Fibroblast of skin of abdomen (primary cell): ENCODE measurements around the gene CRYAB. TPM values are rescaled to one million over a fixed set of nuclear protein-coding genes. Genes with fewer than 3 reads are reported as not detected.

Experiments used
- DNase-seq: peaks from one replicate; pipeline ENCODE4 v3.0.0-alpha.2; 2013
- polyA plus RNA-seq, 2 experiments: library from polyadenylated mRNA; unstranded; fragments of 120-200 nt; gene quantifications; one replicate each; pipeline ENCODE4 v1.2.1, GENCODE V29; 2013; ENCODE audit not compliant: insufficient read length in 2 of 2

The CRYAB gene
- 28.1 TPM for polyA plus RNA-seq (2013, experiment 1 of 2; ENCODE audit: insufficient read length)
- polyA plus RNA-seq (2013, experiment 2 of 2; ENCODE audit: insufficient read length), result 30.9 TPM

DNA sequence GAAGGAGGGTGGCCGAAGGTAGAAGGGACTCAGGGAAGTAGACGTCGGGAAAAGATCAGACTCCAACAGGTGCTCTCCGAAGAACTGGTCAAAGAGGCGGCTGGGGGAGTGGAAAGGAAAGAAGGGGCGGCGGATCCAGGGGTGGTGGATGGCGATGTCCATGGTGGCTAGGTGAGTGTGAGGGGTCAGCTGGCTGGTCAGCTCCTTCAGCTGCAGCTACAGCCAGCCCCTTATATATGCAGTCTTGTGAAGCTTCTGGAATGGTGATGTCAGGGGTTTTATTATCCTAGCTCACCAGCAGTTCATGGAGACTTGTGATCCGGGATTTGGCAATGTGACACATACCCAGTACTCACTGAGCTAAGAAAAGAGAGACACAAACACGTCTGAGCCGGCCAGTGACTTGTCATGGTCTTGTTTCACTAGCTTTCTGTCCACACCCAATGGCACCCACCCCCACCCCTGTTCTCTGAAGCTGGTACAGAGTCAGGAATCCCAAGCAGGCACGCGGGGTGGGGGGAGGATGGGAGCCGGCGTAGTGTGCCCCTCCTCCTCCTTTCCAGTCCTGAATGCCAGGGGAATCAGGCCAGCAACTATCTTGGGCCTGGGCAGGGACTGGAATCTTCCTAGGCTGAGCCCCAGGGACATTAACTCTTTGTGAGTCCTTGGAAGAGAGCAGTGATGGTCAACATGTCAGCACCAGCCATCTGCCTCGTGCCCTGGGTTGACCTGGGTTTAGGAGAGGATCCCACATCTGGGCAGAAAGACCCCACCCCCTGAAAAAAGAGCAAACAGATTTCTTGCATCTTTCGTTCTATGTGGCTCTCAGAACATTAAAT is at the start of gene CRYAB:
Gene CRYAB, minus strand, starts transcription at position 208 of the 839 bp plus-strand sequence. Its CDS starts 46 bp downstream, at position 162.
- peak; percentile 81 for DNase-seq

- DNase-seq, result no peak
Measured at GRCh38 chr11:111960916-111961315, 49.3 kb upstream of the CRYAB start.

DNA sequence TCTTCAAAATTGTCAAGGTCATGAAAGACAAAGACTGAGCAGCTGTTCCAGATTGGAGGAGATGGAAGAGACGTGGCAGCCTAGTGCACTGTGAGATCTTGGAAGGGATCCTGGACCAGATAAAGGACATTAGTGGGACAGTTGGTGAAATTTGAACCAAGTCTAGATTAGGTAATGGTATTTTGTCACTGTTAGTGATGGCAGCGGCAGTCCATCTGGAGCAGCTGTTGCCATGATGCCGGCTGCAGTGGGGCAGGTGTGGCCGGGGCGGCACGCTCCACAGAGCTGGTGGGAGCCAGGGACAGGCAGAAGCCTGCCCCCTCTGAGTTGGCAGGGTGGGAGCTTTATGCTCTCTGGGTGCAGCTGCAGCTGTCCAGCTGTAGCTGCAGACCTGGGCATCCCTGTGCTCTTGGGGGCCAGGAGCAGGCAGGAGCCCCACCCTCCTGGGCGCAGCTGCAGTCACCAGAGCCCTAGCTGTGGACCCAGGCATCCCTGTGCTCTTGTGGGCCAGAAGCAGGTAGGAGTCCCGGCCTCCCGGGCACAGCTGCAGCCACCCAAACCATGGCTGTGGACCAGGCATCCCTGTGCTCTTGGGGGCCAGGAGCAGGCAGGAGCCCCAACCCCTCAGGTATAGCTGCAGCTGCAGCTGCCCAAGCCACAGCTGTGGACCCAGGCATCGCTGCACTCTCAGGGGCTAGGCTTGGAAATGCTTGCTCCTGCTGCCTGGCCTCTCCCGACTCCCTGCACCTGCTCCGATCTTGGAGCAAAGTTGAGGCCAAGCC is 46.3 kb upstream of the CRYAB start:
- no peak for DNase-seq

- DNase-seq, result no peak
Measured at GRCh38 chr11:111954154-111954553, 42.6 kb upstream of the CRYAB start.

GRCh38 chr11:111951565-111951964 is 40.0 kb upstream of the CRYAB start:
- no peak for DNase-seq

DNA sequence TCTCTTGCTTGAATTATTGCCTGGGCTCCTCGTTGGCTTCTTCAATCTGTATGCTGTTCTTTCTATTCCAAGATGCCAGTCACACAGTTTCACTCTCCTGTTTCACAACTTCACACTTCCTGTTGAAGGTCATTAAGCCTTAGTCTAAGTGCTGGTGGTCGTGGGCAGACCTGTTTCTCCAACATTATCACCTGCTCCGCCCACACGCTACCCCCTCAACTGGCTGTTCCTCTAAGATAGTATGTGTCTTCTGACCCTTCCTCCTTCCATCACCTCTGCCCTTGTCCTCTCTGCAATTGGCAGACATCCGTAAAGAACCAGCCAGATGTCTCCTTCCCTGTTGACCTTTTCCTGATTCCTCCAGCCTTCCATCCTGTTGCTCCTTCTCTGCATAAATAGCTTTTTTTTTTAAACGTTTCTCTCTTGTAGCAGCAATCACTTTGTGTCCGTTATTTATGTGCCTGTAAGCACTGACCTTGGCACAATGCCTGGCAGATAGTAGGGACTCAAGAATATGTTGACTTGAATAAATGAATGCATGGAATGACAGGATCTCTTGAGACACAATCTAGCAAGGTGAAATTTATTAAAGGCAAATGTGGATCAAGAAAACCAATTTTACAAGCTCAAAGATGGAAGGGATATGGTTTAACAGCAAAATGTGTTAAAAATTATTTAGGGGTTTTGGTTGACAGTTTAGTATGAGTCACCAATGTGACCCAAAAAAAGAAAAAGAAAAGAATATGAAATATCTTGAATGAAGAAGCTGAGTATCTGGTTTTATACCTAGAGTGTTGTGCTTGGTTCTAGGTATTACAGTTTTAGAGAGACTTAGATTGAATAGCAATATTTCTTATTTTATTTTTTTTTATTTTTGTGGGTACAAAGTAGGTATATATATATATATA is 38.2 kb upstream of the CRYAB start:
- no peak for DNase-seq

DNA sequence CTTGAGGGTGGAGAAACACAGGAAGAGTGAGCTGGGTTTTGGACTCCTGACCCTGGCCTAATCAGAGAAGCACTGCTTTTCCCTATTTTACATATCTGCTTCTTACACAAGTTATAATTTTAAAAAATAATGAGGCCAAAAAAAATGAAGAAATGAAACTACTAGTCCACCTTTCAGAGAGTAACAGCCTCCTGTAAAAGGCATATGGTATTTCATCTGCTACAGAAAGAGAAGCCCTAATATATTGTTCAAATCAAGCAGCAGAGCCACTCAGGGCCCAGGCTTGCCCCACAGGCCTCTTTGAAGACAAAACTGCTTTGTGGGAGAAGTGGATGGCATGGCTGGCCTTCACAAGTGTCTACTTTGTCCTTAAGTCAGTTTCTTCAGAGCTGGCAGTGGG is 35.6 kb upstream of the CRYAB start:
- DNase-seq, result no peak

DNA sequence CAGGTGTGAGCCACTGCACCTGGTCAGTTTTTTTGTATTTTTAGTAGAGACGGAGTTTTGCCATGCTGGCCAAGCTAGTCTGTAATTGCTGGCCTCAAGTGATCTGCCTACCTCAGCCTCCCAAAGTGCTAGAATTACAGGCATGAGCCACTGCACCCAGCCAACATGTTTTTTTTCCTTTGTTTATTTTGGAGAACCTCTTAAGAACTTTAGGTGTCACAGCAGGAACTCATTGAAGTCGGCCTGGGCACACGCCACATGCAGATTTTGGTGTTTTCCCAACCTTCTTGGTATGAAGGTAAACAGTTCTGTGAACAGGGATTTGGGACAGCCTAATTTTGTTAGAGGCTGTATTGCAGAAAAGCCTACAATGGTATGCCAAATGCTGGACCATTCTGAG is 34.9 kb upstream of the CRYAB start:
- DNase-seq, result no peak

- no peak for DNase-seq
Measured at GRCh38 chr11:111945198-111945597, 33.6 kb upstream of the CRYAB start.

DNA sequence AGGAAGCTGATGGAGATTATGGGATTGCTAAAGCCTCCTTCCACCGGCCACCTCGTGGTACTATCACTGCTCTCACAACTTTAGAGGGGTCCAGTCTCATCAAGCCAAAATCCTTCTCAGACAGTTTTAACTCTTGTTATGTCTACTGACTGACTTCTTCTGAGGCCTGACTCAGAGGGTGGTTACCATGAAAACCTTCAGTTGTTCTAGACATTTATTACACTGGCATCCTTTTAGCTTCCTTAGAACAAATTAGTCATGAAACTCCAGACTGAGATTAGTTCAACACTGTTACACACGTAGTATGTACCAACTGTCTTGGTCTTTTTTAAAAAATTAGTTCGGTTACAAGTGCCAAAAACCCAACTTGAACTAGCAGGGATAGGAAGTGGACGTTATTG is 33.1 kb upstream of the CRYAB start:
- DNase-seq, result peak; percentile 88

DNA sequence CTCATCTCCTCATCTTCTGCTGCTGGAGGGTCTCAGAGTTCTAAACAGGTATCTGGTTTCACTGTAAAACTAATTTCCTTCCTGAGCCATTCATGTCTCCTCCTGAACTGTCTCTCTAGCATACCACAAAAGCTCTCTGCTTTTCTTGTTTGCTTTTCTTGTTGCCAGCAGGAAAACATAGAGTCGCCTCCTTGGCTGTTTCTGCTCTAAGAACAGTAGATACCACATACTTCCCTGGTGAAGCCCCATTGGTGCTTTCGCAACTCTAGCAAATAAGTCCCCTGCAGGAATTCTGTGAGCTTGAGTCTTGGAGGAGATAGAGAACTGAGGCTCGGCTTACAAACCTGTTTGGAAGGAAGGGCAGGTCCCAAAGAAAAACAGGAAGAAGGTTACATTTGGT is 32.6 kb upstream of the CRYAB start:
- DNase-seq, result peak; percentile 76

DNA sequence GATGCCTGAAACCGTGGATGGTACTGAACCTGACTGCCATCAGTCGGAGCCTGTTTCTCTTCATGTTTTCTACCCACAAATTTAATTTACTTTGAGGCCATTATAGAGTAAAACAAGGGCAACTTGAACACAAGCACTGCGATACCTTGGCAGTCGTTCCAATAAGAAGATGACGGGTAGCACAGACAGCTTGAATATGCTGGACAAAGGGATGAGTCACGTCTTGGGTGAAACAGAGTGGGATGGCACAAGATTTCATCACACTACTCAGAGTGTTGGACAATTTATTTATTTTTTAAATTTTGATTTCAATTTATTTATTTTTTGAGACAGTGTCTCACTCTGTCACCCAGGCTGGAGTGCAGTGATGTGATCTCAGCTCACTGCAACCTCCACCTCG is 31.3 kb upstream of the CRYAB start:
- no peak for DNase-seq

DNA sequence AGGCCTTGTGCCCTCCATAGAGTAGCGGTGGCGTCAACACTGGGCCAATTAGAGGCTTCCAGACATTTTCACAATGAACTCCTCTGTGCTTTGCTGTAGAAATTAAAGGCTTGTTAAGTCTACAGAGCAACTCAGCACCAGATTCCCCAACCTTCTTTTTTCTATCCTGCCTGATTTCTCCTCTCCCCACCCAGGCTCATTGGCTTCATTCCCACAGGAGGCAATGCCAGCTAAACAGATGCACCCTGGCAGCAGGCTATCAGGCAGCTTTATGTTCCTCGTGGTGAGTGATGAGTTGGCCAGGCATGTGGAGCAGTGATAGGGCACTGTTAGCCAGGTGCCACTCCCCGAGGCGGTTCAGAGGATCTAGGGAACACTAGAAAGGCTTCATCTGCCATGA is 30.4 kb upstream of the CRYAB start:
- no peak for DNase-seq

DNA sequence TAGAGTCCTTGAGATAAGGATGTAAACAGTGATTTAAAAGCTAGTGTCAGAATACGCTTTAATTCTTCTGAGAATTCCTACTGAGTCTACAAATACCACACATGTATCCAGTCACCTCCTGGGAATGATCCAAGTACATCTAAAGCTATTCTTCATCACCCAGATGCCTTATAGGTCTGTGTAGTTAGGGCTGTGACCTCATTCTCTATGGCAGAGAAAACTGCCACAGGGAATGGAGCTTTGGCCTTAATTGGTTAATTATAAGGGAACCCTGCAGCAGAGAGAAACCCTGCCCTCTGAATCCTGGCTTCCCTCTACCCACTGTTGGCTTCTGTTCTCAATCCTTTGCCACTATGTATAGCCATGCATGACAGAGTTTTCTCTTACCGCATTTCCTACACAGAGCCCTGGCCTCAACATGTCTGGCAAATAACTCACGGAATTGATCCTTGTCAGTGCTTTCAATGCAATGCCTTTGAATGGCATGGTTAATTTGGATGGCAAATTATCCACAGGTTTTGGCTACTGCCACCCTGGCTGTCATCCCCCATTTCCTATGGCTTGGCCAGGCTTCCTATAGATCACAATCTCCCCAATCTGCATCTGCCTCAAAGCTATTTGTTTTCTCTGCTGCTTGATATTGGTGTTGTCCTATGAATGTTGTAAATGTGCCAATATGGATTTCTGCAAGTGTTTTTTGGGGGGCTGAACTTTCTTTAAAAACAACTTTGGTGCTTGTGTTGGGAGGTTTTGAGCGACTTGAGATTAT is 28.4 kb upstream of the CRYAB start:
- DNase-seq, result peak; percentile 93

DNA sequence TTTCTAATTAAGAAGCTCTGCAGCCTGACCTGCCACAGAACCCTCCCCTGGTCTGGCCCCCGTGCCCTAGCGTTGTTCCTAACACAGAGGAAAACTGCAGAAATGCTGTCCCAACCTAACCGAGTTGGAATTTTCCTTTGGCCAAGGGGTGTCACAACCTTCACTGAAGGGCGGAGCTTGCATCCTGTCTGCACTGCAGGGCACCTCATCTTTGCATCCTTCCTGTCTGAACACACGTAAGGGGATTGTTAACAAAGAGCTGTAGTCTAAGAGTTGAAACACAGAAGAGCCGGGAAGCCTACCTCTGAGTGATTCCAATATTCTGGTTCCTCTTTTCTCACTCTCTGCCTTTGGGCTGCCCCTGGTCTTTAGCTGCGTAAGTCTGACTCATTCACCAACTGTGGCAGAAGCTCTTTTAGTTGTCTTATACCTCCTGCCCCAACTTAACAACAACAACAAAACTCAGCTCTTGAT is 27.2 kb upstream of the CRYAB start:
- DNase-seq, result peak; percentile 45

DNA sequence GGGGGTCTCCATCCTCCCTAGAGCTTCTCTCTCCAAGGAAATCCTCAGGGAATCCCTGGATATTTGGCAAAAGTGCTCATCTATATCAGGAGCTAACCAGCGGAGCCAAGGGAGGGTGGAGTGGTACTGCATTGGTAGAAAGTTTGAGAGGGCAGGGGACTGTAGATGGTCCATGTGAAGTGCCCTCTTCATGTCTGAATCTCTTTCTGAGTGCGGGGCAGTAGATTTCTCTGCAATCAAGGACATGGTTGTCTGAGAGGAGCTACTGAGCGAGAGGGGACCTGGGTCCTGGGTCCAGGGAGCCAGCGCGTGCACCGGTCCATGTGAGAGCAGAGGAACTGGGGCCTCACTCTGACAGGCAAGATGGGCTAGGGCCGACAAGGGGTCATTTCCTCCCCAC is 26.3 kb upstream of the CRYAB start:
- DNase-seq, result no peak

- DNase-seq, result no peak
Measured at GRCh38 chr11:111937461-111937769, 25.8 kb upstream of the CRYAB start.

DNA sequence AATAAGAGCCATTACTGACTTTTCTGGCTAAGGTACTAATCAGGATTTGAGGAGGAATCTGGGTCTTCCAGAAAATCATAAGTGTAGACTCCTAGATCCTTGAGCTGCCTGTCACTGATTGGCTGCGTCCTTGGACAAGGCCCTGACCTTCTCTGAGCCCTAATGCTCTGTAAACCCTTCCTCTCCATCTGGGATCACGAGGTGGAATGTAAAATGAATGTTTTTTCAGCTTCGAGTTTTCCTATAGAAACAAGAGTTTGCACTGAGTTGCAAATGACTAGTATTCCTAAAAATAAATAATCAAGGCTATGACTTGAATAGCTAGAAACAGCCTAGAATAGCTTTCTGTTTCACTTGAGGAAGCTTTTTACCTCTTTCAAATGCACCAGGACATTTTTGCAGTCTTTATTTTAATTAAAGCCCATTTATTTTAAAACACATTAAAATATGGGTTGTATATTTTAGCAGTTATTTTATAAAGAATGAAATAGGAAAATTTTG is 24.5 kb upstream of the CRYAB start:
- no peak for DNase-seq

DNA sequence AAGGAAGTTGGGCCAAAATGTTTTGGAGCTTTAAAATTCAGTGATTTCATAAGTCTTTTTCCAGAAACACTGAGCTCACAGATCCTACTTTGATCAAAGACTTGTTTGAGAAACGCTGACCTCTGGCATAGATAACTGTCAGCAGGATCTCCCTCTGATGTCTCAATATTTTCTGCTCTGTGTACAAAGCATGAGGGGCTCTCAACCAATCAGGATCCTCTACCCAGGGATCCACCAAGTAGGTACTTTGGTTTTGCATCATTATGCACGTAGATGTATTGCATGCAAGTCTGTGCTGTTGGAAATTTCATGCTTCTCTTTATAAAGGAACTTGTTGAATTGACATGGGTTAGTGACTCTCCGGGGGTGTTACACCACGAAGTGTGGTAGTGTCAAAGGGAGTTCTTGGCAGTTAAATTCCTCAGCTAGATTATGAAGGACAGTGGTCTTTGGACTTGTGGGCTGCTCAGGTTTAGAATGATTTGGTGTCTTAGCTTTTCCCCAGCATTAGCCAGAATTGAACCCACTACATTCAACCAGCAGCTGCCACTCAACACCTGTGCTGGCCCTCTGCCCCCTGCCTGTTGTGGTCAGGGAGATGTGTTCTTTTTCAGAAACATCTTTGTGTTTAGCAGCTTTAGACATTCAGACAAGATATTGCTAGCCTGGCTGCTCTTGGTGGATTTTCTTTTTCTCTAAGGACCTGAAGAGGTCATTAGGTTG is 23.9 kb upstream of the CRYAB start:
- DNase-seq, result no peak

DNA sequence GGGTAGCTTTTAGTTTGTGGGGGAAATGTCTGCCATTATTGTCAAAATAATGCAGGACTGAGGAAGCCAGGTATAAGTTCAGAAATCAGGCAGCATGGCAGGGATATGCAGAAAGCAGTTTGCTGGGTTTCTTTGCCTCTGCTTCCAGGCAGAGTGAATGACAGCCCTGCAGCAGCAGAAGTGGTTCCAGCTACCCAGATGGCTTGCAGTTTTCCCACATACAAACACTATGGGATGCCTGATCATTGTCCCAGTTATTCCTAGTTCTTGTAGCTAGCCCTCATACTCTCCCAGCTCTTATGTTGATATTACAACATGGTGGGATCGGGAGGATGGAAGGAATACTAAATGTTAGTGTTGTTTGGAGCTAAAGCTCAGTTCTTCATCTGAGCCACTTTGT is 22.7 kb upstream of the CRYAB start:
- DNase-seq, result no peak

DNA sequence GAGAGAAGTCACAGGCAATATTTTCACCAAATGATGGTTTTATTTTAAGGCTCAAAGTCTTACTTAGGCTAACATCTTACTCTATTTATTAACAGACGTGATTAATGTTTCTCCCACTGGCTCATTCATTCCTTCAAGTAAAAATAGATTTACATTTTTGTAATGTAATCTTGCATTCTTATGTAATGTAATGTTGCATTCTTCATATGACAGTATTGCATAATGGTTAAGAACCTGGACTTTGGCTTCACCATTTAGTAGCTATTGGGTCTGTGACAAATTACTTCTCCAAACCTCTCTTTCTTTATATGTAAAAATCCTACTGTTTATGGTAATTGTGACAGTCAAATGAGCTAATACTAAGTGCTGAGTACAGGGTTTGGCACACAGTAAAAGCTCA is 22.3 kb upstream of the CRYAB start:
- peak; percentile 56 for DNase-seq
